ENCODE results near the gene C1QTNF4. TPM values are rescaled to one million over a fixed set of nuclear protein-coding genes. Genes with fewer than 3 reads are reported as not detected.

Gene C1QTNF4
- total RNA-seq, 1 donor from 2014 or later, result not detected

DNA sequence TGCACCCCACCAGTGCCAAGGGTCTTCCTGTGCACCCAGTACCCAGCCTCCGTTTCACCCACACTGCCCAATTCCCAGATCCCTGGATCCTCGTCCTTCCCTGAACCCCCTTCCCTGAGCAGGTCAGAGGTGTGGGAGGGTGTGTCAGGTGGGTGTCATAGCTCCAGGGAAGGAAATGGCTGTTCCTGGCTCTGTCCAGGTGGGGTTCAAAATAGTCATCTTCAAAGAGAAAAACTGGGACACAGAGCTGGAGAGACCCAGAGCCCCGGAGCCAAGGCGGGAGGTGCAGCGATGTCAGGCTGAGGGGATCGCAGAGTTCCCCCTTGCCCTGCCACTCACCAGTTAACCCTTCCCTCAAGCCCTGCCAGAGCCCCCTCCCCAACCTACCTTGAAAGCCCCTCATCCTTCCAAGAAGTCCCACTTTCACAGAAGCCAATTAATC is 698 bp downstream of the C1QTNF4 start:
- no peak for DNase-seq (ENCODE audit: low read depth in 2 of 2)

DNA sequence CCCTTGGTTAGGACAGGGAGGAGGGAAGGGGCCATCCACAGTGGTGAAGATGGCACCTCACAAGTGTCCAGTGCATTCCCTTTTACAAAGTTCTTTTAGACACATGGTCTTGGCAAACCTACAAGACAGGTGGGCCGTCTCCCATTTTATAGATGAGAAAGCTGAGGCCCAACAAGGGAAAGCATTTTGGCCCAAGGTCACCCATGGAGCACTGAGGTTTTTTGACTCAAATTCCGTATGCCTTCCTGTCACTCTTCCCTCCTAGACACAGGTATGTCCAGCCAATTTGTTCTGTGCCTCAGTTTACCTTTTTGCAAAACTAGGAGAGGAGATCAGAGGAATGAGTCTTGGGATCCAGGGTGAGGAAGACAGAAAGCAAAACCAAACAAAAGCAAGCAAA is 1.2 kb downstream of the C1QTNF4 start:
- DNase-seq (ENCODE audit: low read depth in 2 of 2), result no peak

DNA sequence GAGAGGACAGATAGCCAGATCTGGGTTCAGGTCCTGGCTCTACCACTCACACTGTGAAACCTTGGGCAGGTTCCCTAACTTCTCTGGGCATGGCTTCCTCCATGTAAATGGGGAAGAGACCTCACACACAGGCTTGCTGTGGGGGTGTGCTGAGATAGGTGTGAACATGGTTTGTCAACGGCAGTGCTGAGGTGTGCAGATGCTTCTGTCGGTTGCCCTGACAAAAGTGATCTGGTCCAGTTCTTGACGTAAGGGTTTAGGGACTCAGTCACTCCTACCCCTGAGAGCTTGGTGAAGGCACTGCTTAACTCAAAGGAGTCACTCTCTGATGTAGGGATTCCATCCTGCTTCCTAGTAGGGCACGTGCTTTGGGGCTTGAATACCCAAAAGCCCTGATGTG is 2.0 kb downstream of the C1QTNF4 start:
- DNase-seq (ENCODE audit: low read depth in 2 of 2), result no peak

DNA sequence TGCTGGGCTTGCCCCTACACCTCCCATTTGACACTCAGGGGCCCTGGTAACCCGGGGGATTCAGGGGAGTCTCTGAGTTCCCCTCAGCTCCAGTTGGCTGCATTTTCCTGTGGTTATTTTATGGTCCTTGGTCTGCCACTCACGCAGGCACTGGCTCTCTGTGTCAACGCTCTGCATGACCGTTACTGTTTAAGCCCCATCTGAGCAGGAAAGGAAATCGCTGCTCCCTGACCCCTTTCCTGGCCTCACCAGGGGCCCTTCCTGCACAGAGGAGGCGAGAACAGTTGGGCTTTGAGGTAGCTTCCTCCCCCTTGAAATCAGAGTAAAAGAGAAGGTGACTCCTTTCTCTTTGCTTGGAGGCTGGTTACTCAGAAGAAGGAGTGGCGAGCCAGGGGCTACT is 2.4 kb downstream of the C1QTNF4 start:
- peak; percentile 59 to 79 for DNase-seq (ENCODE audit: low read depth in 2 of 2)

DNA sequence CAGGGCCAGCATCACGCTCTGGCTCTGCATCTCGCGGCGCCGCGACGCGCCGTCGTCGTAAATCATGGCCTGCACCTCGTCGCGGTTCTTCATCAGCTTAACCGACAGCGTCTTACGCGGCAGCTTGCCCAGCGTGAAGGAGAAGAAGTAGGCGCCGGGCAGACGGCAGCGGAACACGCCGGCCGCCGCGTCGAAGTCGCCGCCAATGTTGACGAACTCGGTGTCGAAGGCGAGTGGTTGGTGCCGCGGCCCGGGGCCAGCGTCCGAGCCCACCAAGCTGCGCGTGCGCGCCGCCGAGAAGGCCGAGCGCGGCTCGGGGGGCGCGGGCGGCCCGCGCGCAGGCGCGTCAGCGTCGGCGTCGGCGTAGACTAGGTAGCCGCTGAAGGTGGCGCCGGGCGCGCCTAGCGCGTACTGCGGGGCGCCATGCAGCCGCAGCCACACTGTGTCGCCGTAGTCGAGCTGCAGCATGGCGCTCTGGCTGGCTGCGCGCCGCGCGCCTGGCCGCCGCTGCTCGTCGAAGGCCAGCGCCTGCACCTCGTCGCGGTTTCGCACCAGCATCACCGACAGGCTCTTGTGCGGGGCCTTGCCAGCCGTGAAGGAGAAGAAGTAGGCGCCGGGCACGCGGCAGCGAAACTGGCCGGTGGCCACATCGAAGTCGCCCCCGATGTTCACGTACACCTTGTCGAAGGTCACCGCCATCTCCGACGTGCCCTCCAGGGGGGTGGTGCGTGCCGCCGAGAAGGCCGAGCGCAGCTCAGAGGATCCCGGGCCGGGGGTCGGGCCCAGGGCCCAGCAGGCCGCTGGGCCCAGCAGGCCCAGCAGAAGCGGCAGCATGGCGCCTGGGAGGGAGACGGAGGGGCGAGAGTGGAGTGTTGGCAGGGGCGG is 4.0 kb downstream of the C1QTNF4 start:
- no peak for DNase-seq (ENCODE audit: low read depth in 2 of 2)

DNA sequence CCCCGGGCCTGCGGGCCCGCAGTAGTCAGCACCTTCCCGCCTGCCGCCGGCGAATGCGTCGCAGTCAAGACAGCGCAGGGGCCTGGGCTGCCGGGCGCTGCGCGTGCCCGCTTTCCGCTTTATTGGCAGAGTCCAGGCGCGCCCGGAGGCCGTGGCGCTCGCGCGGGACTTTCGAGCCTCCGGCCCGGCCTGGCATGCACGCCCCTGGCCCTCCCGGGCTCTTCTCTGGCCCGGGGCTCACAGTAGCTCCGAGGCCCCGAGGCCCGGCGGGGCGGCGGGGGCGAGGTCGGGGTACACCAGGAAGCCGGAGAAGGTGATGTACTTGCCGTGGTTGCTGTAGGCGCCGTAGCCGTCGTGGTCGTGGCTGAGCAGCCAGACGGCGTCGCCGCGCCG is 4.6 kb downstream of the C1QTNF4 start:
- no peak for DNase-seq (ENCODE audit: low read depth in 2 of 2)

DNA sequence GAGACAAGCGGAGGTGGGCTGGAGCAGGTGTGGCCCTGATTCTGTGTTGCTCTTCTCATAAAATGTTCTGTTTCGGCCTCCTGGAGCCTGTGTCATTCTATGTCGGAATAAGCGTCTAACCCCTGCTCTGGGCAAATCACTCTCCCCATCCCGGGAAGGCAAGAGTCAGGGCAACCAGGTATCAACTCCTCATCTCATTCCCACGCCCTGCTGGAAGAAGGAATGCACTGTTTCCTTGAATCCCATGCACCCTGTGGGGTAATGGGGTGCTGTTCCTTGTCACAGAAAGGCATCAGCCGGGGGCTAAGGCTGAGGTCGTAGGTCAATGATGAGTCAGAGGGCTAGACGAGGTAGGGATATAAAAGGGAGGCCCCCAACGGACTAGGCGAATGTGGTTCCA is 5.1 kb downstream of the C1QTNF4 start:
- DNase-seq (ENCODE audit: low read depth in 2 of 2), result no peak

DNA sequence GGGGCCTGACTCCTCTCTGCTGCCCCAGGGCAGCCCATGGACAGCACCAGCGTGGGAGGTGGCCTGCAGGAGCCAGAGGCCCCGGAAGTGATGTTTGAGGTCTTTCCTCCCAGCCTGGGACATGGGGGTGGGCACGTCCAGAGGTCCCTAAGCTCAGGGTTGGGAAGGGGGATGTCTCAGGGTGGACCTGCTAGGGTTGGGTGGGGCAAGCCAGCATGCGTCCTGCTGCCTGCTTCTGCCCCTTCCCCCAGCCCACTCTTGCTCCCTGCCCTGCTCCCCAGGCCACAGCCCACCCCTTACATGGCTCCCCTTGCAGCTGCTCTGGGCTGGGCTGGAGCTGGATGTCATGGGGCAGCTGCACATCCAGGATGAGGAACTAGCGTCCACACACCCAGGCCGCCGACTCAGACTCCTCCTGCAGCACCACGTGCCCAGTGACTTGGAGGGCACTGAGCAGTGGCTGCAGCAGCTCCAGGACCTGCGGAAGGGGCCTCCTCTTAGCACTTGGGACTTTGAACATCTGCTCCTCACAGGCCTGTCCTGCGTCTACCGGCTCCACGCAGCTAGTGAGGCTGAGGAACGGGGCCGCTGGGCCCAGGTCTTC is 6.4 kb downstream of the C1QTNF4 start:
- no peak for DNase-seq (ENCODE audit: low read depth in 2 of 2)

DNA sequence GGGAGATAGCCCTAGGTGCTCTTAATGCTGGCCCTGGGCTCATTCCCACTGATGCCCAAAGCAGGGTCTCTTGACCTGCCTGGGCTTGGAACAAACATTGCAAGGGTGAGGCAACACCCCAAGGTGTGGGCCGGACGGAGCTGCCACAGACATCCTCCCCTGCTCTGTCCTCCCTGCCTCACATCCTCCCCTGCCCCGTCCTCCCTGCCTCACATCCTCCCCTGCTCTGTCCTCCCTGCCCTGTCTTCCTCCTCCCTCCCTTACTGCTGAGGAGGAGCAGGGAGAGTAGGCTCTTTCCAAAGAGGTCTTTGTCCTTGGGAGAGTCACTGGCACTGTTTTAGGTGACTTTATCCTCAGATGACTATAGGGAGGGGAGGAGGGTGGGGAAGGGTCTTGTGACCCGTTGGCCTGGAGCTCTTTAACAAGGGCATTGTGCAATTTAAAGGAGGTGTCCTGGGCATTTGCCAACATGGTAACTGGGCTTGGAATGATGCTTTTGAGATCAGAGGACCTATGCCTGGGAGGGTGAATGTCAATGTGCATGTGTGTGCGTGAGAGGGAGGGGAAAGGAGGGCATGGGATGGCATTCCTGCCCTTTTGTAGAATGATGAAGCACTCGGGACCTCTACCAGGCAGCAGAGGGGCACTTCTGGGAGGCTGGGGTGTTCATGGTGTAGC is 7.0 kb downstream of the C1QTNF4 start:
- no peak for DNase-seq (ENCODE audit: low read depth in 2 of 2)

DNA sequence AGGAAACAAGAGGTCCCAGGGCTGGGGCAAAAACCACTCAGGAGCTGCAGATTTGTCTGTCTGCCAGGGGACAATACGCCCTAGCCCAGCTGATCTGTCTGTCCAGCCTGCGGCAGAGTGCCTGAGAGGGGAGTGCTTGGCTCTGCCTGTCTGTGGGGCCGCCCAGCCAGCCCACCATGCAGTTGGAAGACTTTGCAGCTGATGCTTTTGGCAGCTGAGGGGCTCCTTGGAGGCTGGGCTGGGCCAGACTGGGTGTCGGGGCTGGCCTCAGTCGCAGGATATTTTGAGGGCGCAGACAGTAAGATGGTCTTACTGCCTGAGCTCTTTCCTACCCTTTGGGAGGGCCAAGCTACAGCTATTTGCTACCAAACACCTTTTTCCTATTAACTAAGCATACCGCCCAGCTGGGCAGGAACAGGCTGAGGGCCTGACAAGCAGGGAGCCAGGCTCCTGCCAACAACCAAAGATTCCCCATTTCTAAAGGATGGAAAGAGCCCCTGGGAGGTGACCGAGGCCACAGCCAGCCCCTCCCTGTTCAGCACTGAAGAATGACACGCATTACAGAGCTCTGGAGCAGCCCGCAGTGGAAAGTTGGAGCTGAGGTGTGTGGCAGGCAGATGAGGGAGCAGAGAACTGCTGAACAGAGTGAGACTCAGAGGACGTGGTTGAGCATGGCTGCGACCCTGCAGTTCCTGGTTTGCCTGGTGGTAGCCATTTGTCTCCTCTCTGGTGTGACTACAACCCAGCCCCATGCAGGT is 7.9 kb downstream of the C1QTNF4 start, which contains the start of gene FAM180B:
TSS of gene FAM180B (plus strand) at position 581 of the 758 bp plus-strand sequence. CDS start at position 672, 91 bp downstream.
- no peak for DNase-seq (ENCODE audit: low read depth in 2 of 2)

DNA sequence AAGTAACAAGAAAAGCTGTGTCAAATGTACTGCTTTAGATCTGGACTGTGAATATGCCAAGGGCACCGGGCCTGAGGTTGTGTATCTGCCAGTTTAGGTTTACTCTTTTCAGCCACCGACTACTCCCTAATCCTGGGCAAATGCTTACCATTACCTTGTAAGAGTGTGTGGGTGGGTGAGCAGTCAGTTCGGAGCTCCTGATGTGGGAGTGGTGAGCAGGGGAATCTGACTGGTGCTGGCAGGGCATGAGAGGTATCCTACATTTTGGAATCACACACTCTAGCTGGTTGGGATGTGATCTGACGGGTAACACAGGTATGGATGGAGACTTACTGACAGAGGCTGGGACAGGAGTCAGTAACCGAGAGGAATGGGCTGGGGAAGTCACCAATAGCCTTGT is 10.4 kb downstream of the C1QTNF4 start:
- DNase-seq (ENCODE audit: low read depth in 2 of 2), result no peak

DNA sequence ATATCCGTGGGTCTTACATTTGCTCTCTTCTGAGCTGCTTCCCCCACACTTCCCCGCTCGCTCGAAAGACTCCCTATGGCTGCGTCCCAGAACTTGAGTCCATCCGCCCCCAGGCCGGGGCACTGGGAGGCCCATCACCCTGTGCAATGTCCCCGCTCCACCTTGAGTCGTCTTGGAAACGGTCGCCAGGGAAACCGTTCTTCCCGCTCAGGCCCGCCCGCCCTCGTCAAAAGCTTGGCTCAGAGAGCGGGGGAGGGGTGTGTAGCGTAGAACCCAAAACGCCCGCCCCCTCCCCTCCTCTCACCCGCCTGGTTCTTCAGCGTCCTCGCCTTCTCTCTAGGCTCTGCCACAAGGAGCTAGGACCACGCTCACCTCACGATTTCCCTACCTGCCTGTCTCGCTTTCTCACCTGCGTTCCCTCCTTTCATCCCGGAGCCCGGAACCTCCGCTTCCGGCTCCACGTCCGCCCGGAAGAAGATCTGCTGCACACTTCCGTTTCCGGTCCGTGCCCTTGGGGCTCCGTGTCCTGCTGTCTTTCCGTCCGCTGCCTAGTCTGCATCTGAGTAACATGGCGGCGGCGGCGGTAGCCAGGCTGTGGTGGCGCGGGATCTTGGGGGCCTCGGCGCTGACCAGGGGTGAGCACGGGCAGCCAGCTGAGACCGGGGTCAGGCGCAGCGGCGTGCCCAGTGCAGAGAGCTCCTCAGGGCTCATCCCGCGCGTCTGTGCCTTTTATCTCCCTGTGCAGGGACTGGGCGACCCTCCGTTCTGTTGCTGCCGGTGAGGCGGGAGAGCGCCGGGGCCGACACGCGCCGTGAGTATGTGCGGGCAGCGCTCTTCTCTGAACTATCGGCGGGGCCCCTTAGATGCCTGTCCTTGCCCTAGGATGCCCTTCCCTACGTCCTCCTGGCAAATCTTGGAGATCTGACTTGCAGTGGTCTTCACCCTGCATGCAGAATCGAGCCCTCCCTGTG is 15.4 kb downstream of the C1QTNF4 start, which contains the start of the genes KBTBD4 and NDUFS3:
TSS of gene KBTBD4 (minus strand) at position 447 of the 971 bp plus-strand sequence. CDS start at position 428, 19 bp downstream.
TSS of gene NDUFS3 (plus strand) at position 551 of the 971 bp plus-strand sequence. CDS start at position 569, 18 bp downstream.
- DNase-seq (ENCODE audit: low read depth in 2 of 2), result peak; percentile 81 to 89

DNA sequence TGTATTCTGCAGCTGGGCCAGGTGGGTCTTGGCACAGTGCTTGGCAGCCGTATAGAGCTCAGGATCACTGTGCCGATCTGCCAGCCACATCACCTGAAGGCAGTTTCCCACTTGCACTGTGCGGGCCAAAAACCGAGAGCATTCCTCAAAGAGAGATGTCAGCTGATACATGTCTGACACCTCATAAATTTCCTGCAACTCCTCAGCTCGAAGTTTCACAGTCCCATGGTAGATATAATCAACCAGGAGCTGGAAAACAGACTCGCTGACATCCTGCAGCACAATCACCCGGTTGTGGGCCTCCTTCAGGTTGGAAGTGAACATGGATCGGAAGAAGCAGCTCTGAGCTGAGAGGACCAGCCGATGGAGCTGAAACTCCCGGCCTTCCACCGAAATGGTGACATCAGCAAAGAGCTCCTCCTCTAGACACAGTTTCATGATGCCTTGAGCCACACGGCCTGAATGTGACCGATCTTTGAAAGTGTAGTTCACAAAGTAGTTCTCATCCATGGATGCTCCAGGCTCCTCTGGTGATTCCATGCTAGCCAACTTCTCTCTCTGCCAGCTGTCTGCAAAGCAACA is 16.7 kb downstream of the C1QTNF4 start:
- DNase-seq (ENCODE audit: low read depth in 2 of 2), result no peak

DNA sequence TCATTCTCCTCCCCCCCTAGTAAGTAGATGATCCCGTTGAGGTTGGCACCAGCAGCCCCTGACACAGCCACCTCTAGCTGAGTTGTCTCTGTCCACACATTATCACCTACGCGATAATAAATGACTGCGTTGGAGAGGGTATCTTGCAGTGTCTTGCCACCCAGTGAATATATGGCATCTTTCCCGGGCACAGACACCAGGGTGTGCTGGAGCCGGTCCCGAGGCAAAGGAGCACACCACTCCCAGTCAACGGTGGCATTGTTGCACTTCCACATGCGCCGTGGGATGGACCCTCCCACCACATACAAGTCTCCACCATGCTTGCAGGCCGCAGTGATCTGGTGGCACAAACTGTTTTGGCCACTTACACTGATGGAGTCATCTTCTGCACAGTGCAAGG is 20.9 kb downstream of the C1QTNF4 start:
- no peak for DNase-seq (ENCODE audit: low read depth in 2 of 2)

DNA sequence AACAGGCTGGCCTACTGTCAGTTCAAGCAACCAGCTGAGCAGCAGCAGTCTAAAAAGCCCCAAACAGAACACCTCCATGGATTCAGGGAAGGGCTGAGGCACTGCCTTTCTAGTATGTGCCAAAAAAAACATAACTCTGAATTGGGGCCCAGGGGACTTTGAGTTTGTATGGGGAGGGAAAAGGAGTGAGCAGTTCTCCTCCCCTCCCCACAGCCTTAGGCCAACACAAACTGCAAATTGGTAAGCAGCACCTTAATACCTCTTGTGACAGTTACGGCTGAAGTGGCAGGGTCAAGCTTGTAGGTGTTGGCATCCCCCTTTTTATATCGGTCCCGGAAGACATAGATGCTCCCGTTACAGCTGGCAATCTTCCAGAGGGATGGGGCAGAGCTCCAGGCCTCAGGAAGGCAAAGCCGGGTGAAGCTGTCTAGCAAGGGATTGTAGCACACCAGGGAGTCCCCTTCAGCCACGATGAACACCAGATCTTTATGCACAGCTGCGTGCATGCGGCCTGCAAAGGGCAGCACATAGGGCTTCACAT is 21.4 kb downstream of the C1QTNF4 start:
- DNase-seq (ENCODE audit: low read depth in 2 of 2), result no peak

DNA sequence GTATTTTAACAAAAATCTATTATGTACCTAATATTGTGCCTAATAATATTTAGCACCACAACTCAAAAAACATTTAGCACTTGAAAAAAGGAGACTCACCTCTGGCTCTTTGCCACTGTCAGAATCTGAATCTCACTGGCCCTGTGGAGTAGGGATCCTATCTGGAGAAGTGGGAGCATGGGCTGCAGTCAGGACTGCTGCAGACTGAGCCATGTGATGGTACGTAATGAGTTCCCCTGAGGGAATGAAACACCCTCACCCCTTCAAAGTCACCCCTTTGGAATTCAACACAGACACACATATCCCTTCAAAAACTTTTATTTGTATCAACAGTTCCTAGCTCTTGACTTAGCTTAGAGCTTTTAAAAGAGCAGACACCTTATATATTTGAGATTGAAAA is 22.3 kb downstream of the C1QTNF4 start:
- DNase-seq (ENCODE audit: low read depth in 2 of 2), result no peak

DNA sequence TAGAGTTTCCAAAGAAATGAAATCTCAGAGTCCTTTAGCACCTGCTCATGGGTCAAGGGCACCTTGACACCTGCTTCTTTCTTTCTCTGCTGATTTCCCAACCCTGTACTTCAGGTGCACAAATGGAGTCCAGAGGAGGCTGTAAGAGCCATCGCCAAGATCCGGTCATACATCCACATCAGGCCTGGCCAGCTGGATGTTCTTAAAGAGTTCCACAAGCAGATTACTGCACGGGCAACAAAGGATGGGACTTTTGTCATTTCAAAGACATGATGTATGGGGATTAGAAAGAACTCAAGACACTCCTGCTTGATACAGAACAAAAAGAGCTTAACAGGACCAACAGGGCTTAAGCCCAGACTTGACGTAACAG is 22.9 kb downstream of the C1QTNF4 start:
- DNase-seq (ENCODE audit: low read depth in 2 of 2), result no peak

DNA sequence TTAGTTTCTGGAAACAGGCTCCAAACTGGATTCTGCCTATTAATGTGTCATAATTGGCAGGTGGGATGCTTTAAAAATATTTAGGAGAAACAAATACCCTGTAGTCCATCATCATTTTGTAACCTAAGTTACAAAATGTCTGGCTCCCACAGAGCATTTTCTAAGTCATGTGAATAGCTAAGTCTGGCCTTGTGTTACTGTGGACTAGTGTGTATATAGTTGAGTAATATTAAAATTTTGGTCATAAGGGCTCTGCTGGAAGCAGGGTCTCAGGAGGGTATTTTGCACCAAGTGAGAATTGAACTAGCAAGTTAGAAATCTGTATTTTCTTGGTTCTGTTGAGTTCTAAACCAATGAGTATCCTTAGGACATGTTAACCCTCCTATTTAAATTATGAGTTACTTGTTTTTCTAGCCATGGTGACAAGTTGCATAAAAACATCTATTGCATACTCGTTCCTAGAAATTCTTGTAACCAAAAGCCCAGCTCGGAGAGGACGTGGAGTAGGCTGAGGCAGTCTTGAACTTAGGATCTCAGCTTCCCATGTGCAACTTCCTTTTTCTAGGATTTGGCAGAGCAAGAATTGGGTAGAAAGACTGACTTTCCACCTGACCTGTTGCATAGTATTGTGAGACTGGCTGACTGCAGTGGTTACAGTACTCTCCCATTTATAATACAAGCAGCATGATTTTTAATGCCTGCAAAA is 23.4 kb downstream of the C1QTNF4 start:
- DNase-seq (ENCODE audit: low read depth in 2 of 2), result no peak

DNA sequence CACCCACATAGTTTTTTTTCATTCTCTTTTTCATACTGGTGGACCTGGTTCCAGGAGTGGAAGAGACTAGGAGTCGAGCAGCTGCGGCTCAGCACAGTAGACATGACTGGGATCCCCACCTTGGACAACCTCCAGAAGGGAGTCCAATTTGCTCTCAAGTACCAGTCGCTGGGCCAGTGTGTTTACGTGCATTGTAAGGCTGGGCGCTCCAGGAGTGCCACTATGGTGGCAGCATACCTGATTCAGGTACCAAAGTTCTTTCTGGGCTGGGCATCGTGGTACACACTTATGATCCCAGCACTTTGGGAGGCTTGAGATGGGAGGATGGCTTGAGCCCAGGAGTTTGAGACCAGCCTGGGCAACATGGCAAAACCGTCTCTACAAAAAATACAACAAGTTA is 24.6 kb downstream of the C1QTNF4 start:
- DNase-seq (ENCODE audit: low read depth in 2 of 2), result no peak

All from dermis microvascular lymphatic vessel endothelial cell (primary cell).